WTC11 (cell line): ENCODE results near the gene RHBDD1. TPM values are rescaled to one million over a fixed set of nuclear protein-coding genes. Genes with fewer than 3 reads are reported as not detected.

ENCODE experiments used
- ATAC-seq: fragments of 200-7000 bp; cut with Tn5 transposase; 2 replicates; pipeline ENCODE4 v1.10.0; 2021; ENCODE audit warnings: mild to moderate bottlenecking, moderate library complexity
- CTCF ChIA-PET: fragments of 300-600 bp; sonication (Branson Sonifier 250); formaldehyde crosslinking; loops from one replicate; lab custom pipeline; 2021; ENCODE audit warnings: antibody characterized with exemption; lab: Charles Lee
- POLR2A ChIA-PET: fragments of 350-600 bp; sonication (Branson Sonifier 250); formaldehyde crosslinking; loops from one replicate; lab custom pipeline; 2021; ENCODE audit warnings: antibody characterized with exemption; lab: Charles Lee
- DNase-seq: peaks from one replicate; pipeline ENCODE4 v3.0.0; 2021; ENCODE audit warnings: low spot score
- H3K27ac Mint-ChIP-seq: 2 replicates; pipeline ENCODE4 v1.8.0; 2021; ENCODE audit warnings: mixed read lengths
- H3K27me3 Mint-ChIP-seq: 2 replicates; pipeline ENCODE4 v1.8.0; 2021; ENCODE audit warnings: low read depth, mild to moderate bottlenecking, moderate library complexity, mixed read lengths
- H3K36me3 Mint-ChIP-seq: 2 replicates; pipeline ENCODE4 v1.8.0; 2021; ENCODE audit warnings: mixed read lengths
- H3K4me1 Mint-ChIP-seq: 2 replicates; pipeline ENCODE4 v1.8.0; 2022; ENCODE audit warnings: mixed read lengths
- H3K4me3 Mint-ChIP-seq: 2 replicates; pipeline ENCODE4 v1.8.0; 2021; ENCODE audit warnings: mild to moderate bottlenecking, moderate library complexity, mixed read lengths
- H3K9me3 Mint-ChIP-seq: 2 replicates; pipeline ENCODE4 v1.8.0; 2021; ENCODE audit warnings: mixed read lengths
- ATF6 ChIP-seq: sonication (generic); formaldehyde crosslinking; IDR thresholded peaks from 2 replicates; pipeline ENCODE4 v1.8.1; 2023; ENCODE audit warnings: mild to moderate bottlenecking, missing genetic modification reagents
- CBFB ChIP-seq: sonication (generic); formaldehyde crosslinking; IDR thresholded peaks from 2 replicates; pipeline ENCODE4 v1.8.1; 2022; ENCODE audit warnings: mild to moderate bottlenecking, low read depth, missing genetic modification reagents
- CDX4 ChIP-seq: fragments of 250-450 bp; sonication (Bioruptor Pico); IDR thresholded peaks from 2 replicates; pipeline ENCODE4 v1.9.0; 2021; ENCODE audit warnings: moderate library complexity, mild to moderate bottlenecking, inconsistent platforms, borderline replicate concordance
- ETV6 ChIP-seq: sonication (generic); formaldehyde crosslinking; IDR thresholded peaks from 2 replicates; pipeline ENCODE4 v1.8.1; 2022; ENCODE audit warnings: mild to moderate bottlenecking, missing genetic modification reagents
- FOXJ3 ChIP-seq: sonication (generic); formaldehyde crosslinking; IDR thresholded peaks from 2 replicates; pipeline ENCODE4 v1.9.0; 2021; ENCODE audit warnings: missing genetic modification reagents, mild to moderate bottlenecking, borderline replicate concordance
- FOXK1 ChIP-seq: sonication (generic); formaldehyde crosslinking; IDR thresholded peaks from 2 replicates; pipeline ENCODE4 v1.8.0; 2022; ENCODE audit warnings: mild to moderate bottlenecking, moderate library complexity, missing genetic modification reagents
- GABPB1 ChIP-seq: sonication (generic); formaldehyde crosslinking; IDR thresholded peaks from 2 replicates; pipeline ENCODE4 v1.8.1; 2023; ENCODE audit warnings: mild to moderate bottlenecking, missing genetic modification reagents
- NFE2L1 ChIP-seq: sonication (generic); formaldehyde crosslinking; IDR thresholded peaks from 2 replicates; pipeline ENCODE4 v1.8.1; 2023; ENCODE audit warnings: missing genetic modification reagents
- RELA ChIP-seq: sonication (generic); formaldehyde crosslinking; IDR thresholded peaks from 2 replicates; pipeline ENCODE4 v1.8.1; 2022; ENCODE audit warnings: missing genetic modification reagents, mild to moderate bottlenecking, borderline replicate concordance
- RORB ChIP-seq: fragments of 250-450 bp; sonication (Bioruptor Pico); IDR thresholded peaks from 2 replicates; pipeline ENCODE4 v1.9.0; 2021; ENCODE audit warnings: mild to moderate bottlenecking
- SOX15 ChIP-seq: fragments of 250-450 bp; sonication (Bioruptor Pico); IDR thresholded peaks from 2 replicates; pipeline ENCODE4 v1.9.0; 2021; ENCODE audit warnings: mild to moderate bottlenecking
- TP53 ChIP-seq: sonication (generic); formaldehyde crosslinking; IDR thresholded peaks from 2 replicates; pipeline ENCODE4 v1.8.1; 2023; ENCODE audit warnings: mild to moderate bottlenecking, missing genetic modification reagents
- ZNF121 ChIP-seq: sonication (generic); formaldehyde crosslinking; IDR thresholded peaks from 2 replicates; pipeline ENCODE4 v1.8.0; 2023; ENCODE audit warnings: missing genetic modification reagents
- ZNF317 ChIP-seq: sonication (generic); formaldehyde crosslinking; IDR thresholded peaks from 2 replicates; pipeline ENCODE4 v1.8.1; 2023; ENCODE audit warnings: low read depth, mild to moderate bottlenecking, moderate library complexity, missing genetic modification reagents, borderline replicate concordance
- ZNF423 ChIP-seq: fragments of 250-450 bp; sonication (Bioruptor Pico); IDR thresholded peaks from 2 replicates; pipeline ENCODE4 v2.1.2; 2022; ENCODE audit warnings: mild to moderate bottlenecking, moderate library complexity
- ZNF425 ChIP-seq: fragments of 250-450 bp; sonication (Bioruptor Pico); conservative IDR thresholded peaks from 2 replicates; pipeline ENCODE4 v1.9.0; 2021; ENCODE audit warnings: mild to moderate bottlenecking
- ZNF512 ChIP-seq: sonication (generic); formaldehyde crosslinking; IDR thresholded peaks from 2 replicates; pipeline ENCODE4 v1.8.1; 2022; ENCODE audit warnings: missing genetic modification reagents, borderline replicate concordance
- ZNF671 ChIP-seq: fragments of 250-450 bp; sonication (Bioruptor Pico); IDR thresholded peaks from 2 replicates; pipeline ENCODE4 v1.8.0; 2021; ENCODE audit warnings: mild to moderate bottlenecking
- total RNA-seq: library from RNA; stranded (reverse); gene quantifications from 3 replicates; pipeline ENCODE4 v1.2.3, GENCODE V29; 2021
- TF ChIP-seq, protein P1 (sequence below): sonication (generic); formaldehyde crosslinking; IDR thresholded peaks from 2 replicates; pipeline ENCODE4 v1.8.1; 2023; ENCODE audit warnings: mild to moderate bottlenecking, moderate library complexity, missing genetic modification reagents
- TF ChIP-seq, protein P2 (sequence below): sonication (generic); formaldehyde crosslinking; IDR thresholded peaks from 2 replicates; pipeline ENCODE4 v1.8.0; 2022; ENCODE audit warnings: missing genetic modification reagents
- TF ChIP-seq, protein P3 (sequence below): sonication (generic); formaldehyde crosslinking; IDR thresholded peaks from 2 replicates; pipeline ENCODE4 v1.8.1; 2022; ENCODE audit warnings: low read depth, mild to moderate bottlenecking, moderate library complexity, missing genetic modification reagents, borderline replicate concordance
- TF ChIP-seq, protein P4 (sequence below): sonication (generic); formaldehyde crosslinking; IDR thresholded peaks from 2 replicates; pipeline ENCODE4 v1.8.0; 2022; ENCODE audit warnings: mild to moderate bottlenecking, missing genetic modification reagents

Gene RHBDD1
- total RNA-seq, 1 experiment from 2014 or later = 25.7 TPM

DNA sequence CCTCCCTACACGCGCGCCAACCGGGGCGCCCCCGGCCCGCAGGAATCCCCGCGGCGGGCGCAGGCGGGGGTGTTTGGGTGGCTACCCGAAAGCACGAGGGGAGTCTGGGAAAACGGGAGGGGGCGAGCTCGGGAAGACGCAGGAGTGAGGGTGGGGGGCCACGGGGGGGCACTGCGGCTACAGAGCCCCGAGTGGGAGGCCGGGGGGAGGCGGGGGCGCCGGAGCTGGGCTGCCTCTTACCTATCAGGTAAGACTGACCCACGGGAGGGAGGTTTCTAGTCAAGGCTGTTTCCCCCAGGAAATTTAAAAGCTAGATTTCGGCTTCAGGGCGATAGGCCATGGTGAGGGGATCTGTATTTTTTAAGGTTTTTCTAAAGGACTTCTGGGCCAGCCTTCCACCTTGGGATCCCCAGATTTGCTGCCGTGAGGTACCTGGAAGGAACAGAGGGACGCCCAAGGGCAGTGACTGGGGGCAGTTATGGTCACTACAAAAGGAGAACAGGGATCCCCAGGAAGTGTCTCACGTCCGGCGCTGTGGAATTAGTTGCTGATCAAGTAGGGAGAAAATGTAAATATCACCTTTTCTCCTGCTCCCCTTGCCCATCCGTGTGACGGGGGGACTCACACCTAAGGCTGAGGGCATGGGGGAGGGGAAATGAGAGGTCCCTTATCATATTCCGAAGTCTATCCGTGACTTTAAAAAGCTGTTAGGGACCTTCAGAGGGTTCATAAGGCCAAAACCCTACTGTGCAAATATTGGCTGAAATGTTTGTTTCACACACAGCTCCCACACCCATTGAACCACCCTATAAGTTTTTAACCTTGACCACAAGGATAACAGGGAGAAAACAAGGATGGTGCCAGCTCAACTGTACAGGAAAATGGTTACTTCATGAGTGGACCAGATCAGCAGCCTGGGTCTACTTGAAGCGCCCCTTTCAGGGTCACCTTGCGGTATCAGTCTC is 35.6 kb upstream of the RHBDD1 start:
- no peaks in the 10 kb centered on the region for H3K27me3 Mint-ChIP-seq

More for the DNA sequence above, 35.6 kb upstream of the RHBDD1 start:
- H3K4me1 Mint-ChIP-seq = peaks cover 40% of the 10 kb centered on the region
- peak overlapping the region; percentile 49; the same call in 1 of the 2 replicates for H3K27ac Mint-ChIP-seq
- H3K9me3 Mint-ChIP-seq = no peaks in the 10 kb centered on the region
- H3K36me3 Mint-ChIP-seq = peaks cover 16% of the 10 kb centered on the region
- ATAC-seq (no peak), DNase-seq (no peak)
- peak overlapping the region; percentile 85 for H3K4me3 Mint-ChIP-seq
- CTCF ChIA-PET = interaction anchor here (0.6 to 1.4 kb wide), 13 partner anchors 35 to 1137 kb away, joined by 3 to 6 read pairs (median 3); no protein-coding TSS in a partner anchor
- TF ChIP-seq ZNF425 (no peak), ETV6 (CRISPR knock-in tag) (no peak), ZNF121 (no peak), CDX4 (CRISPR knock-in tag) (no peak), FOXK1 (CRISPR knock-in tag) (no peak), ZNF317 (CRISPR knock-in tag) (no peak), NFE2L1 (no peak), ZNF423 (peak; percentile 92), TP53 (CRISPR knock-in tag) (no peak), RELA (CRISPR knock-in tag) (no peak), ZNF671 (CRISPR knock-in tag) (no peak), GABPB1 (peak; percentile 37; the same call in 1 of the 2 replicates), FOXJ3 (CRISPR knock-in tag) (no peak), ZNF512 (CRISPR knock-in tag) (no peak), CBFB (CRISPR knock-in tag) (peak; percentile 18; the same call in 1 of the 2 replicates), RORB (CRISPR knock-in tag) (no peak), ATF6 (CRISPR knock-in tag) (no peak), SOX15 (no peak)
- TF ChIP-seq, protein P1, sequence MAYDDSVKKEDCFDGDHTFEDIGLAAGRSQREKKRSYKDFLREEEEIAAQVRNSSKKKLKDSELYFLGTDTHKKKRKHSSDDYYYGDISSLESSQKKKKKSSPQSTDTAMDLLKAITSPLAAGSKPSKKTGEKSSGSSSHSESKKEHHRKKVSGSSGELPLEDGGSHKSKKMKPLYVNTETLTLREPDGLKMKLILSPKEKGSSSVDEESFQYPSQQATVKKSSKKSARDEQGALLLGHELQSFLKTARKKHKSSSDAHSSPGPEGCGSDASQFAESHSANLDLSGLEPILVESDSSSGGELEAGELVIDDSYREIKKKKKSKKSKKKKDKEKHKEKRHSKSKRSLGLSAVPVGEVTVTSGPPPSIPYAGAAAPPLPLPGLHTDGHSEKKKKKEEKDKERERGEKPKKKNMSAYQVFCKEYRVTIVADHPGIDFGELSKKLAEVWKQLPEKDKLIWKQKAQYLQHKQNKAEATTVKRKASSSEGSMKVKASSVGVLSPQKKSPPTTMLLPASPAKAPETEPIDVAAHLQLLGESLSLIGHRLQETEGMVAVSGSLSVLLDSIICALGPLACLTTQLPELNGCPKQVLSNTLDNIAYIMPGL (CRISPR knock-in tag) = no peak
- TF ChIP-seq, protein P2, sequence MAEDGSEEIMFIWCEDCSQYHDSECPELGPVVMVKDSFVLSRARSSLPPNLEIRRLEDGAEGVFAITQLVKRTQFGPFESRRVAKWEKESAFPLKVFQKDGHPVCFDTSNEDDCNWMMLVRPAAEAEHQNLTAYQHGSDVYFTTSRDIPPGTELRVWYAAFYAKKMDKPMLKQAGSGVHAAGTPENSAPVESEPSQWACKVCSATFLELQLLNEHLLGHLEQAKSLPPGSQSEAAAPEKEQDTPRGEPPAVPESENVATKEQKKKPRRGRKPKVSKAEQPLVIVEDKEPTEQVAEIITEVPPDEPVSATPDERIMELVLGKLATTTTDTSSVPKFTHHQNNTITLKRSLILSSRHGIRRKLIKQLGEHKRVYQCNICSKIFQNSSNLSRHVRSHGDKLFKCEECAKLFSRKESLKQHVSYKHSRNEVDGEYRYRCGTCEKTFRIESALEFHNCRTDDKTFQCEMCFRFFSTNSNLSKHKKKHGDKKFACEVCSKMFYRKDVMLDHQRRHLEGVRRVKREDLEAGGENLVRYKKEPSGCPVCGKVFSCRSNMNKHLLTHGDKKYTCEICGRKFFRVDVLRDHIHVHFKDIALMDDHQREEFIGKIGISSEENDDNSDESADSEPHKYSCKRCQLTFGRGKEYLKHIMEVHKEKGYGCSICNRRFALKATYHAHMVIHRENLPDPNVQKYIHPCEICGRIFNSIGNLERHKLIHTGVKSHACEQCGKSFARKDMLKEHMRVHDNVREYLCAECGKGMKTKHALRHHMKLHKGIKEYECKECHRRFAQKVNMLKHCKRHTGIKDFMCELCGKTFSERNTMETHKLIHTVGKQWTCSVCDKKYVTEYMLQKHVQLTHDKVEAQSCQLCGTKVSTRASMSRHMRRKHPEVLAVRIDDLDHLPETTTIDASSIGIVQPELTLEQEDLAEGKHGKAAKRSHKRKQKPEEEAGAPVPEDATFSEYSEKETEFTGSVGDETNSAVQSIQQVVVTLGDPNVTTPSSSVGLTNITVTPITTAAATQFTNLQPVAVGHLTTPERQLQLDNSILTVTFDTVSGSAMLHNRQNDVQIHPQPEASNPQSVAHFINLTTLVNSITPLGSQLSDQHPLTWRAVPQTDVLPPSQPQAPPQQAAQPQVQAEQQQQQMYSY (CRISPR knock-in tag) = no peak
- TF ChIP-seq, protein P3, sequence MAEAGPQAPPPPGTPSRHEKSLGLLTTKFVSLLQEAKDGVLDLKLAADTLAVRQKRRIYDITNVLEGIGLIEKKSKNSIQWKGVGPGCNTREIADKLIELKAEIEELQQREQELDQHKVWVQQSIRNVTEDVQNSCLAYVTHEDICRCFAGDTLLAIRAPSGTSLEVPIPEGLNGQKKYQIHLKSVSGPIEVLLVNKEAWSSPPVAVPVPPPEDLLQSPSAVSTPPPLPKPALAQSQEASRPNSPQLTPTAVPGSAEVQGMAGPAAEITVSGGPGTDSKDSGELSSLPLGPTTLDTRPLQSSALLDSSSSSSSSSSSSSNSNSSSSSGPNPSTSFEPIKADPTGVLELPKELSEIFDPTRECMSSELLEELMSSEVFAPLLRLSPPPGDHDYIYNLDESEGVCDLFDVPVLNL (CRISPR knock-in tag) = no peak
- TF ChIP-seq, protein P4, sequence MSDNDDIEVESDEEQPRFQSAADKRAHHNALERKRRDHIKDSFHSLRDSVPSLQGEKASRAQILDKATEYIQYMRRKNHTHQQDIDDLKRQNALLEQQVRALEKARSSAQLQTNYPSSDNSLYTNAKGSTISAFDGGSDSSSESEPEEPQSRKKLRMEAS (CRISPR knock-in tag) = no peak
- POLR2A ChIA-PET = interaction anchor here (1.9 to 2.3 kb wide), 3 partner anchors 10 to 769 kb away, joined by 7 to 11 read pairs (median 7); partner anchors contain the start of gene RHBDD1
